ENCODE measurements around the gene MRPL23.

GRCh38 chr11:1920909-1921573 is 26.1 kb upstream of the MRPL23 start:
- TF ChIP-seq CTCF (IDR thresholded peaks at IDR 0.05) (no peak), POLR2A (IDR thresholded peaks at IDR 0.05) (no peak)
